HG02870 (cell line): ENCODE results near the gene TFAM.
"Not testable (repeated sequence)": the region's sequence is repeated elsewhere in the genome, so short reads cannot be mapped to it uniquely, and the experiment has no call there.

Source experiments
- ATAC-seq: cut with Tn5 transposase; IDR thresholded peaks from one replicate; pipeline ENCODE4 v1.9.1; 2021; ENCODE audit warnings: mild to moderate bottlenecking, moderate library complexity; ENCODE audit not compliant: unreplicated experiment

The TFAM gene

DNA sequence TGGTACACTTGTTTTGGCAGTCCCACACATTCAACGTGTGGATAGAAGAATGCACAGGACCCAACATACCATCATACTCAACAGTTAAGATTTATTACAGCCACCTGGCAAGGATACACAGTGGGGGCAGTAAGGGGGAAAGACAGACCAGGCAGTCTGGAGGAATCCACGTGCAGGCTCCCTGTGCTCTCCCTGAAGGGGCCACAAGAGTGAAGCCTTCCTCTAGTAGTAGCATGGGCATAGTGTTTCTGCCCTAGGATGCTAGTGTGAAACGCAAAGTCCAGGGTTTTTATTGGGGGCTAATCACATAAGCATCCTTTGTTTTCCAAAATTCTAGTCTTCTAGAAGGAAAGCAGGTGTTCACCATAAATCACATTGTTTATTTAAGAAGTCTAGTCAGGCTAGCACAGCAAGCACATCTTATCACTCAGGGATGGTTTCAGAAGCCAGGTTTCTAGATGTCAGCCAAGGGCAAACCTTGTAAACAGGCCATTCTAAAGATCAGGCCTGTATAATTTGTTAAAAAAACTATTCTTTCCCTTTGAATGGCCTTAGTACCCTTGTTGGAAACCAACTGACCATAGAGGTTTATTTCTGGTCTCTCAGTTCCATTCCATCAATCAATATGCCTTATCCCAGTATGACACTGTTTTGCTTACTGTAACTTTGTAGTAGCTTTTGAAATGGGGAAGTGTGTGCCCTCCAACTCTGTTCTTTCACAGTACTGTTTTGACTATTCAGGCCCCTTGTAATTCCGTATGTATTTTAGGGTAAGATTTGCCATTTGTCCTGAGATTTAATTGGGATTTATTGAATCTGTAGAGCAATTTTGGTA, 12.4 kb upstream of the TFAM start:
- peak; percentile 81 for ATAC-seq

GRCh38 chr10:58373442-58373827, 11.8 kb upstream of the TFAM start:
- no peak for ATAC-seq

DNA sequence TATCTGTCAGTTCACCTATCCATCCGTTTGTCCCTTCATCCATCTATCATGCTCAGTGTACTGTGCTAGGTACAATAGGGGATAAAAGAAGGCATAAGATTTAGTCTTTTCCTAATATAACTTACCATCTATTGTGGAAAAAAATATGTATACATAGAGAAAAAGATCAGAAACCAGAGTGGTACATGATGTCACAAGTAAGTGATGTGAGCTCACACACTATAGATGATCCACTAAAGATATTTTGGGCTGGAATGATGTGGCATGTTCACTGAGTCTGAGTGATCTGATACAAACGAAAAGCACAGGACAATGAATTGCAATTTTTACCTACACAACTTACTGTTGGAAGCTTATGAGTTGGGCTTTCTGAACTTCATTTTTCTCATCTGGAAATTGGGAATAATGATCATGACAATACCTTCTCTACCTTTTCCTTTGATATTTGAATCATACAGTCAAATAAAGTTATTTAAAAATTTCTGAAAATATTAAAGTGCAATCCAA, 2.7 kb upstream of the TFAM start:
- no peak for ATAC-seq

- peak; percentile 66 for ATAC-seq
Measured at GRCh38 chr10:58384095-58384494, 1.1 kb upstream of the TFAM start.

- peak; percentile 1 for ATAC-seq
Measured at GRCh38 chr10:58384544-58384998, 639 bp upstream of the TFAM start.

GRCh38 chr10:58385784-58386112, 538 bp downstream of the TFAM start:
- no peak for ATAC-seq

GRCh38 chr10:58389024-58389423, 3.8 kb downstream of the TFAM start:
- no peak for ATAC-seq

- ATAC-seq, result no peak
Measured at GRCh38 chr10:58393317-58393716, 8.1 kb downstream of the TFAM start.

DNA sequence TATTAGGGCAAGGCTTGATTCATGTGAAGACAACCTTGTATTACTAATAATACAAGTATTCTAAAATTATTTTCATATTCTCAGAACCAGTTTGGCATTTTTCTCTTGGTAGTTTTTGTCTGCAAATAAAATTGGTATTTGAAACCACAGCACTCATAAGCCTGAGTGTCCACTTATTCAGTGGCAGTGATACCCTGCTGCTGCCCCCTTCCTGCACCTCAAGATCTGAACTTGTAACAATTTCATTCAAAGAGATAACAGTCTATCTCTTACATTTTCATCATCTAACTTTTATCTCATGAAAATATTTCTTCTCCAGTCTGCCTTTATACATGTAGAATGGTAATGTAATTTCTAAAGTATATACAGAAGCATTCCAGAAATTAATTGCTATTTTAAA, 9.3 kb downstream of the TFAM start:
- ATAC-seq, result no peak

DNA sequence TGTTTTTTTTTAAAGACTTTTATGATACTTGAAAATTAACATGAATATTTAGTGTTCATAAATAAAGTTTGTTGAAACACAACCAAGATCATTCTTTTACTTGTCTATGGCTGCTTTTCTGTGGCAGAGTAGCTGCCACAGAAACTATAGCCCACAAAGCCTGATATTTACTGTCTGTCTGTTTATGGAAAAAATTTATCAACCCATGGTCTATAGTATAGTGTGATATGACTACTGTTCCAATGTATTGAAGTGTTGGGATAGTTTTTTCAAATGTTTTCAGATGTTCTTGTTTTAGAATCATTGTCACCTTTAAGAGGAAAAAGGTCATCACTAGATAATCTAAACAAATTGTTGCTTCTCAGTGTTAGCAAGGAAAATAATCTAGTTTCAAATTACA, 10.8 kb downstream of the TFAM start:
- ATAC-seq, result no peak

DNA sequence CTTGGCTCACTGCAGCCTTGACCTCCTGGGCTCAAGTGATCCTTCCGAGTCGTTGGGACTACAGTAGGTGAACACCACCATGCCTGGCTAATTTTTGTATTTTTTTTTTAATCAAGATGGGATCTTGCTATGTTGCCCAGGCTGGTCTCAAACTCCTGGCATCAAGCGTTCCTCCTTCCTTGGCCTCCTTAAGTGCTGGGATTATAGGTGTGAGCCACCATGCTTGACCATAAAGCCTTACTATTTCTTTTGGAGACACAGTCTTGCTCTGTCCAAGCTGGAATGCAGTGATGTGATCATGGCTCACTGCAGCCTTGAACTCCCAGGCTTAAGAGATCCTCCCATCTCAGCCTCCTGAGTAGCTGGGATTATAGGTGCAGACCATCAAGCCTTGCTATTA, 12.6 kb downstream of the TFAM start:
- no peak for ATAC-seq

DNA sequence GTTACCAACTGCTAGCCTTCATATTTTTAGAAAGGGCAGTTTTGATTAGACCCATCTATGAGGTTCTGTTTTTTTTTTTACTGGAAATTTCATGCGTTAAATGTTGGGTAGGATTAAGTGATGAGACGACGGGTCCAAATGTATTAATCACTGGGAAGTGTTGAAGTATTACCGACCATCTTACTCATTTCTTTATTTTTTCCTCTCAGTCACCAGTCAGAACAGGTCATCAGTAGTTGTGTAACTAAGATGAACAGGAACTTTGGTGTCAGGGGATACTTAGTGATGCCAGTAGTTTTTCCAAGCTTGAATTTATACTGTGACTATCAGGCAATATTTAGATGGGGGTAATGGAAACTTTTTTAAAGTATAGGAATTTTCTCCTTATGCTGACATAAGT, 14.2 kb downstream of the TFAM start:
- ATAC-seq, result no peak

DNA sequence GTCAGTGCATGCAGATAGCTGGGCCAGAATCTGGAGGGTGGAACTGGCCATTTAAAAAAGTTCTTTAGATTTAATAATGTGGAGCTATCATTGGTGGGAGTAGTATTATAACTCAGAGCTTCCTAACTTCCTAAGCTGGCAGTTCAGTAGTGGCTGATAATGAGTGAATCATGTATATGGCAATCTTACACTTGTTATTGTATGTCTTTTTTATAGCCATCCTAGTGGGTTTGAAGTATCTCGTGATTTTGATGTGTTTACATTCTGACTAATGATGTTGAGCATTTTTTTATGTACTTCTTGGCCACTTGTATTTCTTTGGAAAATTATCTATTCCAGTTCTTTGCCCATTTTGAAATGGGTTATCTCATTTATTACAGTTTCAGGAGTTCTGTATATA, 15.4 kb downstream of the TFAM start:
- ATAC-seq, result no peak

- no peak for ATAC-seq
Measured at GRCh38 chr10:58404001-58404400, 18.8 kb downstream of the TFAM start.

- no peak for ATAC-seq
Measured at GRCh38 chr10:58409956-58410610, 24.9 kb downstream of the TFAM start.

- no peak for ATAC-seq
Measured at GRCh38 chr10:58412502-58412961, 27.3 kb downstream of the TFAM start.

- ATAC-seq, result no peak
Measured at GRCh38 chr10:58414270-58415041, 29.2 kb downstream of the TFAM start.

DNA sequence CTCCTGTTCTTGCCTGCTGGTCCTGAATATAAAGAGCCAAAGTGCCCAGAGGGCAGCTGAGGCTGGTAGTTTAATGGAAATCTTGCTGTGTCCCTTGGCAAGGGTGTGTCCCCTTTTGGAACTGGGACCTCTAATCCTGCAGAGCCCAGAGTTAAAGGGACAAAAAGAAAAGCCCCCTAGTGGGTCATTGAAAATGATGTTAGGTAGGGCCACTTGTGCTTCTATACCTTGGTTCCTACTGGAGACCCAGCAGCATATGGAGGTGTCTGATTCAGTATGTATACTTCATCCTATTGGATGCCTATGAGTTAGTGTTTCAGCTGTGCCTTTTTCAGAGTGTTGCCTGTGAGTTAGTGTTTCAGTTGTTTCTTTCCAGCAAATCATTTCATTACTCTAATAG, 30.5 kb downstream of the TFAM start:
- no peak for ATAC-seq

GRCh38 chr10:58417902-58418301, 32.7 kb downstream of the TFAM start:
- ATAC-seq, result not testable (repeated sequence)

DNA sequence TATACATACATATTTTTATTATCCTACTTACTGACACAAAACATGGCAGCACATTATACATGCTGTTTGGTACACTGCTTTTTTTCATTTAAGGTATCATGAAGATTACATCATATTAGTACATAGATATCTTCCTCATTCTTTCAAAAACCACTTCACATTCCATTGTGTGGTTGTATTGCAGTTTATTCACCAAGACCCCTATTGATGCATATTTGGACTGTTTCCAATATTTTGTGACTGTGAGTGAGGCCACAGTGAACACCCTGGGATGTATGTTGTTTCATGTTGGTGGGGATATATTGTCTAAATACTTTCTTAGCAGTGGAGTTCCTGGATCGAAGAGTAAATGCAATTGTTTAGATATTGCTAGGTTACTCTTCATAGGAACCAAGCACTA, 39.0 kb downstream of the TFAM start:
- no peak for ATAC-seq

- ATAC-seq, result not testable (repeated sequence)
Measured at GRCh38 chr10:58428436-58428835, 43.2 kb downstream of the TFAM start.
